Prostate gland (tissue), 2 donors: ENCODE measurements around the gene UBFD1. TPM values are rescaled to one million over a fixed set of nuclear protein-coding genes. Genes with fewer than 3 reads are reported as not detected.
"Not testable (repeated sequence)": the region's sequence is repeated elsewhere in the genome, so short reads cannot be mapped to it uniquely, and the experiment has no call there.

ENCODE experiments used
- DNase-seq: peaks from one replicate; pipeline ENCODE4 v3.0.0-alpha.2; 2019; ENCODE audit warnings: low spot score
- H3K27ac ChIP-seq, 2 donors: fragments of 200-600 bp; sonication (generic); 2 replicates each; pipeline ENCODE4 v1.5.1; 2017 to 2019
- H3K27me3 ChIP-seq: fragments of 200-600 bp; sonication (generic); replicated peaks from 2 replicates; pipeline ENCODE4 v1.5.1; 2019; ENCODE audit not compliant: insufficient read depth
- H3K36me3 ChIP-seq, 2 donors: fragments of 200-600 bp; sonication (generic); 1 replicate in 1 of 2; 2 replicates in 1 of 2; pipeline versions ENCODE4 v1.5.1 to v1.8.1; 2017 to 2019
- H3K4me1 ChIP-seq: fragments of 200-600 bp; sonication (generic); replicated peaks from 2 replicates; pipeline ENCODE4 v1.5.1; 2019
- H3K4me3 ChIP-seq, 2 donors: fragments of 200-600 bp; sonication (generic); 2 replicates each; pipeline ENCODE4 v1.5.1; 2017 to 2019
- H3K9me3 ChIP-seq: fragments of 200-600 bp; sonication (generic); 2 replicates; pipeline ENCODE4 v1.5.1; 2017
- POLR2A ChIP-seq: fragments of 450-650 bp; IDR thresholded peaks from one replicate; pipeline ENCODE4 v1.6.1; 2016; ENCODE audit warnings: antibody characterized with exemption, mild to moderate bottlenecking
- POLR2AphosphoS5 ChIP-seq: sonication (generic); formaldehyde crosslinking; IDR thresholded peaks from one replicate; pipeline ENCODE4 v1.6.1; 2017; ENCODE audit warnings: antibody characterized with exemption
- WGBS: methylation state at CpG from one replicate; pipeline ENCODE4 v1.1.5; 2018; 5-methylcytosine and 5-hydroxymethylcytosine counted together
- intact Hi-C: fragments of 100-400 bp; cut with DNase I; formaldehyde crosslinking; loops from one replicate; pipeline ENCODE4 v1.14.2; 2022
- total RNA-seq, 2 donors: library from RNA; depleted of rRNA; stranded (reverse); fragments of >200 nt; gene quantifications; one replicate each; pipeline ENCODE4 v1.1.0, GENCODE V29; 2016
- TF ChIP-seq, protein P1 (sequence below), 4 experiments: fragments of 200-600 bp in 2 of 4; fragments of 450-650 bp in 2 of 4; sonication (generic) in 2 of 4; IDR thresholded peaks; 1 replicate in 3 of 4; 2 replicates in 1 of 4; pipeline ENCODE4 v1.5.1; 2016 to 2019; ENCODE audit warnings: antibody characterized with exemption in 4 of 4, mild to moderate bottlenecking in 2 of 4, moderate library complexity in 2 of 4

UBFD1 gene
- total RNA-seq, 2 donors from 2014 or later, result 92.2 to 218 TPM

DNA sequence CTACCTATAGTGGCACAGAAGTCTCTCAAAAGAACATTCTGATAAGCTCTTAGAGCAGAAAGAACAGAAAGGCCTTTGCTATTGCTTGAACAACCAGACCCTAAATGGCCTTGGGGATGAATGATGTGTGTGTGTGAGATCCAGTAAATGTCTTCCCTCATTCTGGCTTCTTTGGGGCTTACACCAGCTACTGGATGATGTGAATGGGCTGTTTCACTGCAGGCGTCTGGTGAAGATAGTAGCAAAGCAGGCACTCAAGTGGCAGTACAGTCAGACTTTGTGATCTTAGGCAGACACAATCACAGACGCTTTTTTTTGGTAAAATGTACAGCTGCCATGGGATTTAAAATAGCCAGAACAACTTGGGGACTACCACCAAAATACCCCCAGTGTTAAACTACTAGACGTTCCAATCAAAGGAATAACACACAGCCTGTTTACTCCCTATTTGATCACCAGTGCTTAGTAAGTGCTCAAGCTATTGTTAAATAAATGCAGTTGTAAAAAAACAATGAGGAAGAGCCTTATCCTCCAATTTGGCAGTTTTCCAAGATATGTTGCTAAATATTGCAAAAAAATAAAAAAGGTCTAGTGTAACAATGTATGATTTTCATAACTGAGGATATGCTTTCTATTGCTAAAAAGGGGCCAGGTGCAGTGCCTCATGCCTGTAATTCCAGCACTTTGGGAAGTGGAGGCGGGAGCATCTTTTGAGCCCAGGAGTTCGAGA is 20.7 kb downstream of the UBFD1 start:
- H3K4me1 ChIP-seq, result no peaks in the 10 kb centered on the region
- no peaks in the 10 kb centered on the region for H3K9me3 ChIP-seq
- no peak for TF ChIP-seq POLR2AphosphoS5
- TF ChIP-seq, protein P1, sequence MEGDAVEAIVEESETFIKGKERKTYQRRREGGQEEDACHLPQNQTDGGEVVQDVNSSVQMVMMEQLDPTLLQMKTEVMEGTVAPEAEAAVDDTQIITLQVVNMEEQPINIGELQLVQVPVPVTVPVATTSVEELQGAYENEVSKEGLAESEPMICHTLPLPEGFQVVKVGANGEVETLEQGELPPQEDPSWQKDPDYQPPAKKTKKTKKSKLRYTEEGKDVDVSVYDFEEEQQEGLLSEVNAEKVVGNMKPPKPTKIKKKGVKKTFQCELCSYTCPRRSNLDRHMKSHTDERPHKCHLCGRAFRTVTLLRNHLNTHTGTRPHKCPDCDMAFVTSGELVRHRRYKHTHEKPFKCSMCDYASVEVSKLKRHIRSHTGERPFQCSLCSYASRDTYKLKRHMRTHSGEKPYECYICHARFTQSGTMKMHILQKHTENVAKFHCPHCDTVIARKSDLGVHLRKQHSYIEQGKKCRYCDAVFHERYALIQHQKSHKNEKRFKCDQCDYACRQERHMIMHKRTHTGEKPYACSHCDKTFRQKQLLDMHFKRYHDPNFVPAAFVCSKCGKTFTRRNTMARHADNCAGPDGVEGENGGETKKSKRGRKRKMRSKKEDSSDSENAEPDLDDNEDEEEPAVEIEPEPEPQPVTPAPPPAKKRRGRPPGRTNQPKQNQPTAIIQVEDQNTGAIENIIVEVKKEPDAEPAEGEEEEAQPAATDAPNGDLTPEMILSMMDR (IDR thresholded peaks at IDR 0.05), result no peak
- TF ChIP-seq POLR2A, result no peak
- intact Hi-C loops, result no loop called here
- H3K4me3 ChIP-seq, result no peak overlapping the region
- no peak overlapping the region for H3K27ac ChIP-seq
- H3K27me3 ChIP-seq, result no peaks in the 10 kb centered on the region
- peaks cover 0 to 5% of the 10 kb centered on the region in 2 donors for H3K36me3 ChIP-seq
- no peak for DNase-seq
- 70% methylated on average over 5 of the region's 5 CpGs for WGBS

DNA sequence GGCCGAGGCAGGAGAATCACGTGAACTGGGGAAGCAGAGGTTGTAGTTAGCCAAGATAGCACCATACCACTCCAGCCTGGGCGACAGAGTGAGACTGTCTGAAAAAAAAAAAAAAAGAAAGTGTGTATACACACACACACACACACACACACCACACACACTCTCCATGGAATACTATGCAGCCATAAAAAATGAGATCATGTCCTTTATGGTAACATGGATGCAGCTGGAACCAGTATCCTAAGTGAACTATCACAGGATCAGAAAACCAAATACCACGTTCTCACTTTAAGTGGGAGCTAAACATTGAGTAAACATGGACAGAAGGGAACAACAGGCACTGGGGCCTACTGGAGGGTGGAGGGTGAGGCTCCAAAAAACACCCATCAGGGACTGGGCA is 21.8 kb downstream of the UBFD1 start:
- Histone ChIP-seq H3K27me3 (no peaks in the 10 kb centered on the region), H3K27ac (no peak overlapping the region), H3K4me3 (no peak overlapping the region), H3K9me3 (no peaks in the 10 kb centered on the region), H3K4me1 (no peaks in the 10 kb centered on the region), H3K36me3 (no peaks in the 10 kb centered on the region)
- intact Hi-C loops, result no loop called here
- TF ChIP-seq, protein P1 (IDR thresholded peaks at IDR 0.05), result no peak
- TF ChIP-seq POLR2A (no peak), POLR2AphosphoS5 (no peak)
- DNase-seq, result no peak
- 95% methylated on average over 4 of the region's 4 CpGs for WGBS

DNA sequence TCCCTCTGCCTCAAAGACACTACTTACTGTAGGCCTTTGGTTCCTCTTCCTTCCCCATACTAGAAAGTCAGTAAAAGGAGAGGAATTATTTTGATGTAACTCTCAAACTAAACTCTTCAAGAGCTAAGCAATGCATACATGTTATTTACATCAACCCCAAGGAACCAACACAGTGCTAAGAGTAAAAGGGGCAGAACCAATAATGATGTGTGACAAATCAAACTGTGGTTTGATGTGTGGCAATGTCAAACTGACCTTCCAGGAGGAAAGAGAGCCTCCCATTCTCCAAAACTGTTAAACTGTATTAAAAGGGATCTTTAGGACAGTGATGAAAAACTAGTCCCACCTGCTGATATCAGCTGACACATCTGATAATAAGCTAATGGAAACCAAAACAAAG is 22.9 kb downstream of the UBFD1 start:
- TF ChIP-seq POLR2AphosphoS5 (no peak), POLR2A (no peak)
- TF ChIP-seq, protein P1 (IDR thresholded peaks at IDR 0.05), result no peak
- intact Hi-C loops, result no loop called here
- no peaks in the 10 kb centered on the region for H3K4me1 ChIP-seq
- no peak overlapping the region for H3K27ac ChIP-seq
- H3K9me3 ChIP-seq, result no peaks in the 10 kb centered on the region
- H3K27me3 ChIP-seq, result no peaks in the 10 kb centered on the region
- no peak overlapping the region for H3K4me3 ChIP-seq
- H3K36me3 ChIP-seq, result peaks cover 0 to 7% of the 10 kb centered on the region in 2 donors
- DNase-seq, result no peak

- Histone ChIP-seq H3K4me3 (no peak overlapping the region), H3K36me3 (peaks cover 0 to 10% of the 10 kb centered on the region in 2 donors), H3K27me3 (no peaks in the 10 kb centered on the region), H3K9me3 (no peaks in the 10 kb centered on the region), H3K27ac (no peak overlapping the region), H3K4me1 (no peaks in the 10 kb centered on the region)
- DNase-seq, result no peak
- no peak for TF ChIP-seq POLR2AphosphoS5
- TF ChIP-seq, protein P1 (IDR thresholded peaks at IDR 0.05), result no peak
- intact Hi-C loops, result no loop called here
Measured at GRCh38 chr16:23581764-23582163, 24.2 kb downstream of the UBFD1 start.

- H3K4me3 ChIP-seq, H3K27me3 ChIP-seq, DNase-seq, H3K4me1 ChIP-seq, intact Hi-C loops, H3K9me3 ChIP-seq, H3K27ac ChIP-seq: not testable (repeated sequence)
- peaks cover 0 to 10% of the 10 kb centered on the region in 2 donors for H3K36me3 ChIP-seq
- WGBS, result 96% methylated on average over 9 of the region's 30 CpGs
Measured at GRCh38 chr16:23583271-23583670, 25.7 kb downstream of the UBFD1 start.
